SW 1271 (cell line): ENCODE data around the gene CLNK.

Experiments used
- DNase-seq, 2 experiments: peaks; one replicate each; lab custom pipeline; 2025; lab: John Stamatoyannopoulos, UW

CLNK gene

DNA sequence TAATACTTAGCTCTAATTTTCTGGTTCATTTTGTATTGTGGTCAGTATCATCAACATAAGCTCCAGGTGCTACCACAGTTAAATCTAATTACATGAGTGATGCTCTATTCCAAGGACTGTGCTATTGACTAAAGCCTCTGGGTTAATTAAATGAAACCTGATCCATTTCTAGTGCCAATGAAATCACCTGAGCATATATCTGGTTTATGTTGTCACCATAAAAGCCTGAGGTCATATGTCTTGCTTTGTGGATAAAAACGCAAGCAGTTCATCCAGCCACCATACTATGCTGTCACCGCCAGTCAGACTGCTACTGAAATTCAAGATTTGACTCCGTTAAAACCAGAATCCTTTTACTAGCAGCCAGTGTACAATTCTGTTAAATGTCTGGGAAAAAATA lies 163.1 kb downstream of the CLNK start:
- no peak for DNase-seq

DNA sequence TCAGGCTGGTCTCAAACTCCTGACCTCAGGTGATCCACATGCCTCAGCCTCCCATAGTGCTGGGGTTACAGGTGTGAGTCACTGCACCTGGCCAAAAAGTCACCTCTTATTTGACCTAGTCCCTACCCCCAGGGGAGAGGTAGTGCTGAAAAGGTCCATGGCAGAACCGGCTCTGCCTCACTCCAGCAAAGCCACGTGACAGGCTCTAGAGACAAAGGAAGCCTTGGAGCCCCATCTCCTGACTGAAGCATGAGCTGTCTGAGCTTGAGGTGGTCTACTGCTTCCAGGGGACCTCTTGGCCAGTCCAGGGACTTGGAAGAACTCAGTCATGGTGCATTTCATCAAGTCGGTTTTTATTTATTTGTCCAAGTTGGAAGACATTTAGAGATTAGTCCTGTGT lies 174.8 kb downstream of the CLNK start:
- DNase-seq, result no peak

DNA sequence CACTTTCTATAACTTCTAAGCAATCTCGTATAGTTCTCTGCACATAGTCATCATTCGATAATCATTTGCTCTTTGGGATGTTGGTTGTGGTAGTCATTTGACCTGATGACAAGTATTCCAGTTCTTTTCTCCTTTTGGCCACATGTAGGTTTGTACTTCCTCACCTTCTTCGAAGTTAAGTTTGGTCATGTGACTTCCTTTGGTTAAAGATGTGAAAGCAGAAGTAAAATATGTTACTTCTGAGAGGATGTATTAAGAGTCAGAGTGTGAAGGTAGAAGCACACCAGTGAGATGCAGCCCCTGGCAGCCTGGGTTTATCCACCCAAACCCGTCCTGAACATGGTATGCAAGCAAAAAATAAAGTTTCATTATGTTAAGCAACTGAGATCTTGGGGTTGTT lies 178.5 kb downstream of the CLNK start:
- no peak for DNase-seq

DNA sequence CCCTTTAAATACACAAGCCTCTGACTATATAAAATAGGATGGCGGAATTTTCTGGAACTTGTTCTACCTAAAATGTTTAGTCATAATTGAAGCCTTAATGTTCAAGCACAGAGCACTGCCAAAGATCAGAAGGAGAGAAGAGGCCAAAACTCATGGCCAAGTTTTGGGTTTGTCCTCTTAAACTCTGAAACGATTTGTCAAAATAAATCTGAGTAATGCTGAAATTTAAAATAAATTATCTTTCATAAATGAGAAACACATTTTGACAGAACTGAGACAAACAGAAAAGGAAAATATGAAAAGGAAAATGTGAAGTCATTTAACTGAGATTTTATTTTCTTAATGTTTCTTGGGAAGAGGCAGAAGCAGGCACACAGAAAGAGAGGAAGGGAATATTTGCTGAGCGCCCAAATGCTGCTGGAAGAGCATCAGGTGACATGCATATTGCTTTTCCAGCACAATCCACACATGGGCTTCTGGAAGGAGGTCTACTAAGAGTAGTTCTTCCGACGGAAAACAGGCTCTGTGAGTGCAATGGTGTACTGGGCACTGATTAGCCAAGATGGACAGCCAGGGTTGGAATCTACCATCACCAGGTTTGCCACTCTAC lies 179.9 kb downstream of the CLNK start:
- no peak for DNase-seq

DNA sequence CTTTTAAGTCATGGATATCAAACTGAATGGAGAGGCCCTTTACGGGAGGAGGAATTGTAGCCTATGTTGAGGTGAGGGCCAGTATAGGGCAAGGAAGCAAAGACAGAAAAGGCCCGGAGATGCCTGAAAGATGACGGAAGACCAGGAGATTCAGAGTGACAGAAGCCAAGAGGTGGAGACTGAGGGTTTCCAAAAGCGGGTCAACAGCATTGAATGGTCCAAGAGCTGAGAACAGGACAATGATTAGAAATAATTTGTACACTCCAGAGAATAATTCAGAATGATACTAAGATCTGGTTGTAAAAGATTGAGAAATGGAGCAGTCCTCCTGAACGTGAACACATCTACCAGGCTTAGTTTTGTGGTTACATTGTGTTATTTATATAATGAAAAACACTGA lies 181.9 kb downstream of the CLNK start:
- no peak for DNase-seq

DNA sequence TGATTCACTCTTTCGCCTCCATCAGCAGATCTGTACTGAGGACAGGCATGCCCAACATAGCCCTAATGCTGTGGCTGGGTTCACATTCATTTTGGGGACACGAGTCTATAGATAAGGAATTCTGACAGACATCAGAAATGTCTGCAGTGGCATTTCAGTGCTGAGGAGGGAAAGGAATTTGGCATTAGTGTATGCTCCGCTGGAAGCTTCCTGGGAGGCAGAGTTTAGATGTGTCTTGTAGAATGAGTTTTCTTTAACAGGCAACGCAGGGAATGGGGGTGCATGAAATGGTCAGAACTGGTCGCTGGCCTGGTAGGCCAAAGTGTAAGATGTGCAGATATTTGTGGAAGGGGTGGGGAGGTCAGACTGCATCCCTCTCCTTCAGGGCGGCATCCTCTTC lies 183.8 kb downstream of the CLNK start:
- no peak for DNase-seq

DNA sequence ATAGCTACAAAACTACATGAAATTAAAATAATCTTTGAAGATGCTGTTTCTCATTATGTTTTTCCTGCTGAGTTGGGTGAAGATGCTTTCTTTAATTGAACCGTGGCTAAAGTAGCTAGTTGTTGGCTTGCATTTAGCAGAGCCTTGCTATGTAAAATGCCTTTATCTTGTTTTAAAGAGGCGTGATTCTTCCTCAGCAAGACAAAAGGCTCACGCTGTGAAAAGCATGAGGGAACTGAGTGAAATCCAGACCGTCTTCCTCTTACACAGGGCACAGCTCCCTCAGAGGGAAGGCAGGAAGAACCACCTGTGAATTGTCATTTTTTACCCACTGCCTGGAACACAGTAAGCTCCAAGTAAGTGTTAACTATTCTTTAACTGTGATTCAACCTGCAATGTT lies 188.4 kb downstream of the CLNK start:
- DNase-seq, result no peak

DNA sequence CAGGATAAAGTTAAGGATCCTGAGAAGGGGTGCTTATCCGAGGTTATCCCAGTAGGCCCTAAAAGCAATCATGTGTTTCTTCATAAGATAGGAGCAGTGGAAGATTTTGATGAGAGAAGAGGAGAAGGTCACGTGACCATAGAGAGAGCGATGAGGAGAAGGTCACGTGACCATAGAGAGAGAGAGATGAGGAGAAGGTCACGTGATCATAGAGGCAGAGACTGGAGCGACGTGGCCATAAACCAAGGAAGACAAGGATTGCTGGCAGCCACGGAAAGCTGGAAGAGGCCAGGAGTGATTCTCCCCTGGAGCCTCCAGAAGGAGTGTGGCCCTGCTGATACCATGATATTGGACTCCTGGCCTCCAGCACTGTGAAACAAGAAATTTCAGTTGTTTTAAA lies 188.9 kb downstream of the CLNK start:
- no peak for DNase-seq

DNA sequence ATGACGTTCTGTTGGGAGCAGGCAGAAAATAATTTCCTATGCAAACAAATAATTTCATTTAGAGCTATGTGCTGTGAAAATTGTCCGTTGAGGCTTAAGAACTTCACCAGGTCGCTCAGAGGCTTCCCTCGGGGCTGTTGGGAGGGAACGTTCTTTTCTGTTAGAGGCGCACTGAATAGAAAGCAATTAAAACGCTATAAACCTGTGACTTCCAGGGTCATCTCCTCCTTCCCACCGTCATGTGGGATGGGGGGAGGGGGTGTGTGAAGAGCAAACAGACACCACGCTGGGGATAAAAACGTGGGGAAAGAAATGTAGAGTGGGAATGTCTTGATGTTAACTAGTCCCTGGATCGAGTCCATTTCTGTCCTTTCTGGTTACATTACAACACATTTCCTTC lies 192.1 kb downstream of the CLNK start:
- DNase-seq, result no peak

DNA sequence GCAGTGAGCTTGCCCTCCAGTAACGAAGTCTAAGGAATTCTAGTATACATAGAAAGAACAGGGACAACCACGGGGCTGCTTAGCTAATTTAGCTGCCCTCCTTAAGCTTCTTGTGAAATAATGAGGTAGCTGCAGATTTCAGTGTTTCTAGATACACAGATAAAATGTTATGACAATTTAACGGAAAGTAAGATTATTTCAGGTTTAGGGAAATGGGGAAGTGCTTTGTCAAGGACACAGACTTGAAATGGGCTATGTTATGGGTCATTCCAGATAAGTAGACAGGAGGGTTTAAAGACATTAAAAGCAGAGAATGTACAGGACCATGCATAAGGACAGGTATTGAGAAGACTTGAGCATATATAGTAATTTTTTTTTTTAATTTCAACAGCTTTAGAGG lies 193.2 kb downstream of the CLNK start:
- no peak for DNase-seq

DNA sequence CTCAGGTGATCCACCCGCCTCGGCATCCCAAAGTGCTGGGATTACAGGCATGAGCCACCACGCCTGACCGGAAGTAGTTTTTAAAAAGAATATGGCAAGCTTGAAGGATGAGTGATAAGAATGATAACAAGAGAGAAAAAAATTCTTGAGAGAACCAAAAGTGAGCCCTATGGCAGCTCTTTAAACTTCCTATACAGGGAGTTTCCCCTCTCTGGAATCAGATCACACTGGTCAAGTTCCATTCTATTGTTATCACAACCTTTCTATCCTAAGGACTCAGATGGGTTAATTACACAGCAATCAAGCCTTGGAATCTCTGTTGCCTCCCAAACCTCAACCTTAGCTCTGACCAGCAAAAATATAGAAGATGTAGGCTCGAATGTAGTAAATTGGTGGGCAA lies 193.6 kb downstream of the CLNK start:
- DNase-seq, result no peak

DNA sequence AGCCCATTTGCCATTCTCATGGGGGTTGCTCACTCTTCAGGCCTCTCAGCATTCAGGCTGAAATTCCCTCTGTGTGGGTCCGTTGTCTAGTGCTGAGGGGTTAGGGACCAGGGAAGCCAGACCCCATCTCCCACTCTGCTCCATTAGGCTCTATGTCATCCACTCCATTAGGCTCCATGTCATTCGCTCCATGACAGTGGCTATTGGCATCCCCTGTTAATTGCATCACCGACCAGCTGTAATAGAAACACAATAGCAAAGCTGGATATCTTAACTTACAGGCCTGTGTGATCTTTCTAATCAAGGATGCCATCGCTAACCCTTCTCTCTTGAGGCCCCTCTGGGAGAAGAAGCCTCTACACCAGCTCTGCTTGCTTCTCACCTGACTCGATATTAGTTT lies 201.7 kb downstream of the CLNK start:
- DNase-seq, result no peak

DNA sequence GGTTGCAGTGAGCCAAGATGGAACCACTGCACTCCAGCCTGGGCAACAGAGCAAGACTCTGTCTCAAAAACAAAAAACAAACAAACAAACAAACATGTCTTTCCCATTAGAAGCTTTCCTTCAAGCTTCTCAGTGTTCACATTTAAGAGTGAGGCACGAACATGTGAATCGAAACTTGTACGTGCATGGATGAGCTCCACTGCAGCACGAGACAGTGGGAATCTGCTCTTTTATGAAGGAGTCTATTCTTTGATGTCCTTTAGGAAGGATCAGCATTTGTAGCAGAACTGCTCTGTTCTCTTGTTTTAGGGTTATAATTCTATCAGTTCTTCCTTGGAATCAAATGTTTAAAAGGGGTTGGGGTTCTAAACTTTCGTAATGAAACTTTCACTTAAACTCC lies 204.0 kb downstream of the CLNK start:
- DNase-seq, result no peak

DNA sequence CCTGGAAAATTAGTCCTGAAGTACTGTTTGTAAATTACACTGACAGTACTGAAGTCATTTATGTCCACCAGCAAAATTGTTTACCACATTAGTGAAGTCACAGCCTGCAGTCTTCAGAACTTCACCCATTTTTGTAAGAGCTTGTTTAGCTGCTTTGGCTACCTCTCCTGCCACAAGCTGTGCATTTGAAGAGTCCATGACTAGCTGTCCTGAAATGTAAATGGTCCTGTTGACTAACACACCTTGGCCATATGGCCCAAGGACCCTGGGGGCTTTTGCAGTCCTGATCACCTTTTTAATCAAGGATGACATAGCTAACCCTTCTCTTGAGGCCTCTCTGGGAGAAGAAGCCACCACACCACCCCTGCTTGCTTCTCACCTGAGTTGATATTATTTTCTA lies 205.9 kb downstream of the CLNK start:
- no peak for DNase-seq

DNA sequence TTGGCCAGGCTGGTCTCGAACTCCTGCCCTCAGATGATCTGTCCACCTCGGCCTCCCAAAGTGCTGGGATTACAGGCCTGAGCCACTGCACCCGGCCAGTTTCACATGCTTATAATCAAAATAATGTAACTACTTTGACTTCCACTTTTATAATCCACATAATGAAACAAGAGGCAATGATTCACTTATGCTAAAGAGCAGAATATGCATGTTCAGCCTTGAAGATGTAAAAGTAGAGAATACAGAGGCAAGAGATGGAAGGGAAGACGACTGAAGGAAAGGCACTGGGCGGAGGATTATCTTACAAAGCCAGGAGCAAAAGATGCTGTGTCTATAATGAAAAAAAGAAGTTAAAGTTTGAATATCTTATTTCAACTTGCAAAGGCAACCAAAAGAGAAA lies 214.1 kb downstream of the CLNK start:
- DNase-seq, result no peak

DNA sequence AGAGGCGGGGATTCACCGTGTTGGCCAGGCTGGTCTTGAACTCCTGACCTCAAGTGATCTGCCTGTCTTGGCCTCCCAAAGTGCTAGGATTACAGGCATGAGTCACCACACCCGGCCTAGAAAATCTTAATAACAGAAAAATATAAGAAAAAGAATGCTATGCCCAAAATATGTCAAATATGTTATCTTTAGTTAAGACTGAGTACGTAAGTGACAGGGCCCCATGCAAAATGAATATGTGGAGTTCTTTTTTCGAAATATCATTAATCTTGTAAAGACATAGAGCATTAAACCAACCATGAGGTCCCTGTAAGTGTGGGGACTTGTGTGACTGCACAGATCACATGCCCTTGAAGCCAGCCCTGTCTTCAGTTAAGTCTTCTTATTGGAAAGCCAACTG lies 218.4 kb downstream of the CLNK start:
- no peak for DNase-seq

DNA sequence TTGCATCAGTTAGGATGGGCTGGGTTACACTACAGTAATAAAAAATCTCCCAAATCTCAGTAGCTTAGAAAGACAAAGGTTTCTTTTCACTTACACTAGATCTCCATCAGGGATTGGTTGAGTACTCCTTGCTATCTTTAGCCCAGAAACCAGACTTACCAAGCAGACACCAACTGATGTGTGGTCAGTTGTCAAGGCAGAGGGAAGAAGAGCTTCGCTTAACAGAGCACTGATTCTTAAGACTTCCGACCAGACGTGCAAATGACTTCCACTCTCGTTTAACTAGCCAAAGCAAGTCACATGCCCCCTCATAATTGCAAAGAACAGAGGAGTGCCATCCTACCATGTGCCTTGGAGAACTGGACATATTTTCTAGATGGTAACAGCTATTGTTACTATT lies 221.7 kb downstream of the CLNK start:
- DNase-seq, result no peak

DNA sequence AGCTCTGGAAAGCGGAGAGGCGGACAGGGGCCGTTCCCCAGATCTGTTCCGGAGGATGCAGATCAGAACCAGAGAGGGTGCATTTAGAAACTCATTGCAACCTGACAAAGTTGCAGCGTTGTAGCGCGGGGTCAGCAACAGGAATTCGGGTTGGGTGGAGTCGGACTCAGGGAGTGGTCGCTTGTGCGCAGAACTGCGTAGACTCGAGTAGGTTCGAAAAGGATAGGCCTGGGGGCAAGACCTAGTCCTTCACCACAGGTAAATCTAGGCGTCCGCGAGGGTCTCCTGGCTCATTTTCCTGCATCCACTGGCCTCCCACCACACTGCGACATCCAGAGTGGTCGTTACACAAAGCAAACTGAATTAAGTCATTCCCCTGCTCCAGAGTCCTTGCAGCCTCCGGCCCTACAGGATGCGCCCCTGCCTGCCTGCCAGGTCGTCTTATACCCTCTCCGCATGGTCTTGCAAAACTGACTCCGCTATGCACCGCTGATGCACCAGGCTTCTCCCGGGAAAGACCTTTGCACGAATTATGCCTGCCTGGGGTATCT lies 222.6 kb downstream of the CLNK start:
- no peak for DNase-seq

DNA sequence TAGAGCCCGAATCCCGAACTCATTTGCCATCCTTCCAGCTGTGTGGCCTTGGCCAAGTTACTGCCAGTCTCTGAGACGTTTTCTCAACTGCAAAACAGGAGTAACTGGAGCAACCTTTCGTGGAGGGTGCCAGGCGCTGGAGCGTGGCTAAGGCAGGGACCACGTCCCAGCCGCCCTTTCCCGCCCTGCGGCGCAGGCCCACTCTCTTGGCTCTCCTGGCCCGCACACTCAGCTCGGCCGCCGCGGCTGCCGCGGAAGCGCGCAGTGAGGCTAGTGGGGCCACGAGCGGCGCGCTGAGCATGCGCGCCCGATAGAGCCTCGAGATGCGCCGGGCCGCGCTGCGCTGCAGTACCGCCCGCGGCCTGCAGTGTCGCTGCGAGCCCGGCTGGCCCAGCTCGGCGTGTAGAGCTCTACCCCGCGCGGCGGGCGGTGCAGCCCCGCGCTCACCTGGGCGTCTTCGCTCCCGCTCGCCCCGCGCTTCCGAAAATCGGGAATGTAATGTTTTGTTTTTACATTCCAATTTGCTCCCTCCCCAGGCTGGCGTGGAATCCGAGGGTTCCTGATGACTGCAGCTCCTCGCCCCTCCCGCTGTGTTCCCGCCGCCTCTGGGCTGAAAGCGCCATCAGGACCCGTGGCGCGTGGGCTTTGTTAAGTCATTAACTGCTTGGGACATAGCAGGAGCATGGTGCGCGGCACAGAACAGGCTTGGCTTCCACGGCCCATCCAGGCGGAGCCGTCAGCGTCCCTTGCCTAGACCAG lies 223.3 kb downstream of the CLNK start:
- DNase-seq, result no peak

DNA sequence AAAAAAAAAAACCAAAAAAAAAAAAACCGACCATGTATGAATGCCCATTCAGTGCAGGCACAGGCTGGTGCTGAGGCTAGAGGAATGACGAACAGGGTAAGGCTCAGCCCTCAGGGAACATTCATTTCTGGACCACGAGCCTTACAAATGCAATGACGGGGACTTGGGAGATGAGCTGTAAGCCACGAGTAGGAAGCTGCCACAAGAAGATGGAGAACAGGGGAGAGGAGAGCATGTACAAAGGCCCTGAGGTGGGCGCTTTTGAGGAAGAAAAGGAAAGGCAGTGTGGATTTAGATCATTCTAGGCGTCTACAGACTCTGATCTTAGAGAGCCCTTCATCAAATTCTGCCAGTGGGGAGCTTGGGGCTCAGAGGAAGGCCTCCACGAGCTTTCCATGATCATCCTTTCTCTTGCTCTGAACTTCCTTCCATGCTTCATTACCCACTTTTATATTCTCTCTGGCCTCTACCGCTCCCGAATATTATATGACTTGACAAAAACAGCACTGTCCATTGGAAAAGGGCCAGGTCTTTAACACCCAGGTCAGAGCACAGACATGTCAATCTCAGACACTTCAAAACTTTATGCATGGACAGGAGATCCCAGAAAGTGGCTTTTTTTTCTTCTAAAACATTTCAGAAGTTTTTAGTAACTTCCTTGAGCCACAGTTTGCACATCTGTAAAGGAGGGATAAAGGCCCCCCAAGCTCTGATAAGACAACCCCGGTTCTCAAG lies 224.1 kb downstream of the CLNK start:
- DNase-seq, result no peak

DNA sequence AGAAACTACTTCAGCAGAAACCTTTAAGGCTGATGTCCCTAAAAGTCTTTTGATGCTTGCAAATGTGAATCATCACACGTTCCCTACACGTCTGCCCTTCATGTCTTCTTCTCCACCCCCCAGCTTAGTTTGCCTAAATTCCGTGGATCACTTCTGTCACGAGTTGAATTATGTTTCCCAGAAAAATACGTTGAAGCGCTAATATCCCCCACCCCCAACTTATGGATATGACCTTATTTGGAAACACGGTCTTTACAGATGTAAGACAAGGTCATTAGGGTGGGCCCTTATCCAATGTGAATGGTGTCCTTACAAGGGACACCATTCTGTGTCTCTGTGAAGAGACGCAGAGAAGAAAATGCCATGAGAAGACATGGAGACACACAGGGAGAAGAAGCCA lies 225.3 kb downstream of the CLNK start:
- DNase-seq, result no peak

DNA sequence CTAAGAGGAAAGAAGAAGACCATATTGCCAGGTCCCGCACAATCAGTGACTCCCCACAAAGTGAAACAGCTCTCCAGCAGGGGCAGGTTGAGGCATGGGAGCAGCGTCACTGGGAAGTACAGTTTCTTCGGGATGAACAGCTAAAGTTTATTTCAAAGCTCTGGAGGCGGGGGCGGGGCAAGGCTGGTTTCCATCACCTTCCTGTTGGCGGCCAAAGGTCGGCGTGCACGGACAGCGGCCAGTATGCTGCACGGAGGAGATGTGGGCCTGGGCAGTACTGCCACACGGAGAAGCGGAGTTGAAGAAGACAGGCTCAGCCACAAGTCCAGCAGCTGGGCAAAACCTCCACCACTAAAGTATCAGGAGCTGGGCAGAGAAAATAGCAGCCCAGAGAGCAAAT lies 226.4 kb downstream of the CLNK start:
- no peak for DNase-seq

DNA sequence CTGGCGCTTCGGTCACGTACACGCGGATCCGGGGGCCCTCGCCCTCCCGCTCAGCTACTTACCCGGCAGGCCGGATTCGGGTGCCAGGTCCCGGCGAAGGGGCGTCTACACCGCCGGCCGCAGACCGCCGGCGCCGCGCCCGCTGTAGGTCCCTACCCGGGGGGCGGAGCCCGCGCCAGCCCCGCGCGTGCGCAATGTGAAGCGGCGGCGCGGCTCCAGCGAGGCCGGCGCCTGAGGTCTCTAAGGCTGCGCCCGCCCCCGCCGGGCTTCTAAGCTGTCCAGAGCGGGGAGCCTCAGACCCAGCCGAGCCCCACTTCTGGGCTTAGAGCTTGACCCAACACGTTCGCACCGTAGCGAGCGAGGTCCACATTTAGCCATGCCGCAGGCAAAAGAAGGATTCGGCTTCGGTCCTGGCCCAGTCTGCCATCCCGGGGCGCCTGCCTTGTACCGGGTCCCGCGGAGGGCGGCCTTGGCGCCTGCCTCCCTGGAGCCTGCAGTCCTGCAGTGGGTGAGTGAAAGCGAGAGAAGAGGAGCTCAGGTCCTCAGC lies 227.2 kb downstream of the CLNK start, which contains the start of gene ZNF518B:
Gene ZNF518B, minus strand, starts transcription at position 172 of the 547 bp plus-strand sequence. CDS start 11,098 bp downstream, outside the sequence.
- peak in 1 of 2 experiments; percentile 17 for DNase-seq
